A673 (cell line): ENCODE results near the gene CLDN20.

ENCODE experiments used
- EZH2 ChIP-seq: fragments of 200-600 bp; sonication (generic); IDR thresholded peaks from 2 replicates; pipeline ENCODE4 v1.6.1; 2017; ENCODE audit warnings: borderline replicate concordance, low read depth, mild to moderate bottlenecking, mixed read lengths, antibody characterized with exemption, low read length; ENCODE audit not compliant: poor library complexity, severe bottlenecking
- TF ChIP-seq, protein P1 (sequence below): fragments of 300-800, 200-600 bp; sonication (generic); conservative IDR thresholded peaks from 2 replicates; pipeline ENCODE4 v1.5.1; 2017; ENCODE audit warnings: low read depth, mild to moderate bottlenecking, antibody characterized with exemption, low read length, moderate library complexity, mixed read lengths

- TF ChIP-seq, protein P1, sequence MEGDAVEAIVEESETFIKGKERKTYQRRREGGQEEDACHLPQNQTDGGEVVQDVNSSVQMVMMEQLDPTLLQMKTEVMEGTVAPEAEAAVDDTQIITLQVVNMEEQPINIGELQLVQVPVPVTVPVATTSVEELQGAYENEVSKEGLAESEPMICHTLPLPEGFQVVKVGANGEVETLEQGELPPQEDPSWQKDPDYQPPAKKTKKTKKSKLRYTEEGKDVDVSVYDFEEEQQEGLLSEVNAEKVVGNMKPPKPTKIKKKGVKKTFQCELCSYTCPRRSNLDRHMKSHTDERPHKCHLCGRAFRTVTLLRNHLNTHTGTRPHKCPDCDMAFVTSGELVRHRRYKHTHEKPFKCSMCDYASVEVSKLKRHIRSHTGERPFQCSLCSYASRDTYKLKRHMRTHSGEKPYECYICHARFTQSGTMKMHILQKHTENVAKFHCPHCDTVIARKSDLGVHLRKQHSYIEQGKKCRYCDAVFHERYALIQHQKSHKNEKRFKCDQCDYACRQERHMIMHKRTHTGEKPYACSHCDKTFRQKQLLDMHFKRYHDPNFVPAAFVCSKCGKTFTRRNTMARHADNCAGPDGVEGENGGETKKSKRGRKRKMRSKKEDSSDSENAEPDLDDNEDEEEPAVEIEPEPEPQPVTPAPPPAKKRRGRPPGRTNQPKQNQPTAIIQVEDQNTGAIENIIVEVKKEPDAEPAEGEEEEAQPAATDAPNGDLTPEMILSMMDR: no peak
- TF ChIP-seq EZH2: no peak
Measured at GRCh38 chr6:155237613-155238012, 26.2 kb upstream of the CLDN20 start.
